ENCODE measurements around the gene CAPNS2.

Gene CAPNS2

DNA sequence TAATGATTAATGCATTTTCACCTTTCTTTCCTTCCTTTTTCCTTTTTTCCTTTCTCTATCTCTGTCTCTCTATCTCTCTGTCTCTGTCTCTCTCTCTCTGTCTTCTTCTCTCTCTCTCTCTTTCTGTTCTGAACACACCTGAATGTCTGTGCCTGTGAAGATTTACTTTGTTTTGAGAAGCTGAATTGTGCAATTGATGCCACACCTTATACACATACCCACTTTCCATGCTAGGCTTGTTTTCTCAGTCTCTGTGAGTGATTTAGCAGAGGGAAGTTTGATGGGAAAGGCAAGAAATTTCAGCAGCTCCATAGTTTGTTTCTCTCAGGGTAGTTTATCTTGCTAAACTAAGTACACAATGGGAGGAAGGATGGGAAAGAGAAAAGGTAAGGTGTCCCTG is 9.3 kb upstream of the CAPNS2 start:
- DNase-seq, result no peak
- Mint-ChIP-seq H3K4me3 (no peak overlapping the region), H3K27me3 (peaks cover 3% of the 10 kb centered on the region), H3K4me1 (ENCODE audit: low read depth) (no peaks in the 10 kb centered on the region), H3K27ac (no peak overlapping the region), H3K36me3 (ENCODE audit: low read depth) (no peaks in the 10 kb centered on the region), H3K9me3 (no peaks in the 10 kb centered on the region)

DNA sequence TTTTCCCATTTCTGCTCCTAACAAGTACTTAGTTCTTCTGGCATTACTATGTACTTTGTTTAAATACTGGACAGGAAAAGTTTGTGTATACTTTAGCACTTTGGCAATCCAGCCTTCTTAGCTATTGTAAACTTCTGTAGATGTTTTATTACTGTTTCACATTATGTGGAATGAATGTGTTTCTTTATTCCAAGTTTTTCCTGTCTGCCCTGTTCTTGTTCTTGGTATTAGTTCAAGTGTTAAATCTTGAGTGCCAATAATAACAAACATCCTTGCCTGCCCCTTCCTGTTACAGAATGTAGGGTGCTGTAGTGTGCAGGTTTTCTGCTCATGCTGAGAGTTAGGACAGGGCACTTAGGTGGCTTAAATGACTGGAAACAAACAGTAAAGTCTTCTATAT is 7.3 kb upstream of the CAPNS2 start:
- no peak for DNase-seq
- H3K4me3 Mint-ChIP-seq, result no peak overlapping the region
- no peaks in the 10 kb centered on the region for H3K36me3 Mint-ChIP-seq (ENCODE audit: low read depth)
- no peaks in the 10 kb centered on the region for H3K4me1 Mint-ChIP-seq (ENCODE audit: low read depth)
- no peak overlapping the region for H3K27ac Mint-ChIP-seq
- H3K9me3 Mint-ChIP-seq, result no peaks in the 10 kb centered on the region
- H3K27me3 Mint-ChIP-seq, result peaks cover 11% of the 10 kb centered on the region

DNA sequence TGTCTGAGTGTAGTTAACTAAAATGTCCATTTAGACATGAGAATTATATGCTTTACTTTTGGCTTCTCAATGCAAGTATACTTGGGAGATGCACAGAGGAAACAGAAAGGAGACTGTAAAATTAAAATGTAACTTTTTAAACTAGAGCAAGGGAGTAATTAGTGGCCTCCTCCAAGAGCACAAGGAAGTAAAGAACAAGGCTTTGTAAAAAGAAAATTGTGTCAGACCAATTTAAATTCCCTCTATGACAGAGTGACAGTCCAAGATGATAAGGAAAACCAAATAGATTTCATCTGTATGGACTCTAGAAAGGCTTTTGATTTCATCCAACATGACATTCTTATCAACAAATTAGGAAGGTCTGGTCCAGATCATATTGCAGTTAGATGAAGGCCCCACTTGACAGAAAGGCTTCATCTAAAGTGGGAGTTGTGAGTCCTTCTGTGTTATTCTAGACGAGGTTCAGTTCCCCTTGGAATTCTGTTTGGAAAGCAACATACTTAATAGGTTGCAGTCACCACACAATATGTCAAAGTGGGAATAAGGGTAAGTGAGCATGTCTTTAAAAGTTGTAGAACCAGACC is 6.5 kb upstream of the CAPNS2 start:
- no peaks in the 10 kb centered on the region for H3K4me1 Mint-ChIP-seq (ENCODE audit: low read depth)
- H3K27me3 Mint-ChIP-seq, result peaks cover 11% of the 10 kb centered on the region
- H3K9me3 Mint-ChIP-seq, result no peaks in the 10 kb centered on the region
- H3K4me3 Mint-ChIP-seq, result no peak overlapping the region
- H3K36me3 Mint-ChIP-seq (ENCODE audit: low read depth), result no peaks in the 10 kb centered on the region
- no peak for DNase-seq
- H3K27ac Mint-ChIP-seq, result no peak overlapping the region

DNA sequence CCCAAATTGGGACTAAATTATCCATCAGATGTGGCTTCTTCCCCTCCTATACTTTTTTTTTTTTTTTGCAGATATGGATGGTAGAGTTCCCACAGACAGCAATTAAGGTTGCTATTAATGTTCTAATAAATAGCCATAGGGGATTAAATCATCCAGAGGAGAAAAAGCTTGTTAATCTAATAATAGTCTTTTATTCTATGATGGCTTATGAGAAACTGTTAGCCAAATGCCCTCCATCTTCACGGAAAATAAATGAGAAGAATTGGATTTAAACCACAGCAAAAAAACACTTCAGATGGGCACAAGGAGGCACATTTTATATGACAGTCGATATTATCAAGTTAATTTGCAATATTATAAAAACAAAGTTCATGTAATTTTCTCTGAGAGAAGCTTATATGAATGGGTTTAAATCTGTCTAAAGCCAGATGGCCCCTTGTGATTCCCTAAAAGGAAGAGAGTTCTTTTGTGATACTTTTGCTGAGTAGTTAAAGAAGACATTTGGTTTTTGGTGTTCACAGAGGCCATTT is 5.1 kb upstream of the CAPNS2 start:
- H3K27ac Mint-ChIP-seq, result no peak overlapping the region
- H3K4me1 Mint-ChIP-seq (ENCODE audit: low read depth), result no peaks in the 10 kb centered on the region
- H3K4me3 Mint-ChIP-seq, result no peak overlapping the region
- H3K9me3 Mint-ChIP-seq, result no peaks in the 10 kb centered on the region
- peaks cover 11% of the 10 kb centered on the region for H3K27me3 Mint-ChIP-seq
- DNase-seq, result no peak
- H3K36me3 Mint-ChIP-seq (ENCODE audit: low read depth), result no peaks in the 10 kb centered on the region

DNA sequence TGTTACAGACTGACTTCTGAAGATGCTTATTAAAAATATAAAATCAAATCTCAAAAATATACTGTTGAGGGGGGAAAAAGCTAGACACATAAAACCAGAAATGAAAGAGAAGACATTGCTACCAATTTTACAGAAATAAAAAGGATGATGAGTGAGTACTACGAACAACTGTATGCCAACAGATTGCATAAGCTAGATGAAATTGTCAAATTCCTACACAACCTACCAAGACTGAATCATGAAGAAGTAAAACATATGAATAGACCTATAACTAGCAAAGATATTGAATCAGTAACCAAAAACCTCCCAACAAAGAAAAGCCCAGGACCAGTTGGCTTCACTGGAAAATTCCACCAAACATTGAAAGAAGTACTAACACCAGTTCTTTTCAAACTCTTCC is 3.5 kb upstream of the CAPNS2 start:
- no peak overlapping the region for H3K27ac Mint-ChIP-seq
- H3K4me1 Mint-ChIP-seq (ENCODE audit: low read depth), result no peaks in the 10 kb centered on the region
- H3K4me3 Mint-ChIP-seq, result no peak overlapping the region
- H3K9me3 Mint-ChIP-seq, result no peaks in the 10 kb centered on the region
- no peaks in the 10 kb centered on the region for H3K36me3 Mint-ChIP-seq (ENCODE audit: low read depth)
- H3K27me3 Mint-ChIP-seq, result peaks cover 11% of the 10 kb centered on the region
- no peak for DNase-seq

DNA sequence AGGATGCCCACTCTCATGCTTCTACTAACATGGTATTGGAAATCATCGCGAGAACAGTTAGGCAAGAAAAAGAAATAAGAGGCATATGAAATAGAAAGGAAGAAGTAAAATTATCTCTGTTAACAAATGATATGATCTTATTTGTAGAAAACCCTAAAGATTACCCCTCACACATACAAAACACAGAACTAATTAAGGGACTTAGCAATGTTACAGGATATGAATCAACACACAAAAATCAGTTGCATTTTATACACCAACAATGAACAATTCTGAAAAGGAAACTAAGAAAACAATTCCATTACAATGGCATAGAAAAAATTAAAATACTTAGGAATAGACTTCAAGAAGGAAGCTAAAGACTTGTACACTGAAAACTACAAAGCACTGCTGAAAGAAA is 2.7 kb upstream of the CAPNS2 start:
- no peak overlapping the region for H3K27ac Mint-ChIP-seq
- no peaks in the 10 kb centered on the region for H3K4me1 Mint-ChIP-seq (ENCODE audit: low read depth)
- no peaks in the 10 kb centered on the region for H3K36me3 Mint-ChIP-seq (ENCODE audit: low read depth)
- H3K4me3 Mint-ChIP-seq, result no peak overlapping the region
- peaks cover 11% of the 10 kb centered on the region for H3K27me3 Mint-ChIP-seq
- DNase-seq, result no peak
- no peaks in the 10 kb centered on the region for H3K9me3 Mint-ChIP-seq

DNA sequence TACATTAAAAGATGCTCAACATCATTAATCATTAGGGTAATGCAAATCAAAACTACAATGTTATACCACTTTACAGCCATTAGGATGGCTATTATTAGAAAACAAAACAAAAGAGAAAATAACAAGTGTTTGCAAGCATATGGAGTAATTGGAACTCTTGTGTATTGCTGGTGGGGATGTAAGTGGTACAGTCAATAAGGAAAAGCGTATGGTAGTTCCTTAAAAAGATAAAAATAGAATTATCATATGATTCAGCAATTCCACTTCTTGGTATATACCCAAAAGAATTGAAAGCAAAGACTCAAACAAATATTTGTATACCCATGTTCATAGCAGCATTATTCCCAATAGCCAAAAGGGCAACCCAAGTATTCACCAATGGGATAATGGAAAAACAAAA is 1.4 kb upstream of the CAPNS2 start:
- H3K27ac Mint-ChIP-seq, result no peak overlapping the region
- H3K36me3 Mint-ChIP-seq (ENCODE audit: low read depth), result no peaks in the 10 kb centered on the region
- H3K4me1 Mint-ChIP-seq (ENCODE audit: low read depth), result no peaks in the 10 kb centered on the region
- H3K9me3 Mint-ChIP-seq, result no peaks in the 10 kb centered on the region
- no peak for DNase-seq
- H3K4me3 Mint-ChIP-seq, result no peak overlapping the region
- H3K27me3 Mint-ChIP-seq, result peaks cover 11% of the 10 kb centered on the region

DNA sequence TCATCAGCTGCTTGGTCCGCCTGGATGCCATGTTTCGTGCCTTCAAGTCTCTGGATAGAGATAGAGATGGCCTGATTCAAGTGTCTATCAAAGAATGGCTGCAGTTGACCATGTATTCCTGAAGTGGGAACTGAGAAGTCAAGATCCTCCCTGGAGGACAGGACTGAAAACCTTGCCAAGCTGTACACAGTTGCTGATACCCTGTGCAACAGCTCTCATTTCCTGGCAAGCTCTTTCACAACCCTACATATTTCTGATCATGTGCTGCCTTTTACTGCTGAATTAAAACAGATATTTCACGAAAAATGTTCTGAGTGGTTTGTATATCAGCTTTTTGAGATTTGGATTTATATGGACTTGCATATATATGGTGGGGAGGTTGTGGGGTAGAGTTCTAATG is 898 bp downstream of the CAPNS2 start:
- Mint-ChIP-seq H3K4me3 (no peak overlapping the region), H3K9me3 (no peaks in the 10 kb centered on the region), H3K36me3 (ENCODE audit: low read depth) (no peaks in the 10 kb centered on the region), H3K27ac (no peak overlapping the region), H3K27me3 (peaks cover 11% of the 10 kb centered on the region), H3K4me1 (ENCODE audit: low read depth) (no peaks in the 10 kb centered on the region)
- no peak for DNase-seq

DNA sequence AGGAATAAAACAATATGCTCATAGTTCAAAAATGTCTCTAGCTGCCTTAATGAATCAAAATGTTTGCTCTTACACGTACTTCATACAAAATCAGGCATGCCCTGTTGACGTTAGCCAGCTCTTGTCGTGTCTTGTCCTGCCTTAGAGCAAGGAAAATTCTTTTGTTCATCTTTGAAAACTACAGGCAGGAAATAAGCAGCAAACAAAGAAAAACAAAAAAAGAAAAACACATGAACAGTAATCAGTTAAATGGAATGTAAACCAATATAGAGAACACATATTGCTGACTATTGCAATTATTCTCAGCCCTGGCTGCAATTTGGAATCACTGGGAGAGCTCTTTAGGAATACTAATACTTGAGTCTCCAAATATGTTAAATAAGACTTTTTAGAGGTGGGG is 1.7 kb downstream of the CAPNS2 start:
- H3K36me3 Mint-ChIP-seq (ENCODE audit: low read depth), result no peaks in the 10 kb centered on the region
- no peak overlapping the region for H3K27ac Mint-ChIP-seq
- DNase-seq, result no peak
- no peaks in the 10 kb centered on the region for H3K4me1 Mint-ChIP-seq (ENCODE audit: low read depth)
- peaks cover 7% of the 10 kb centered on the region for H3K27me3 Mint-ChIP-seq
- no peaks in the 10 kb centered on the region for H3K9me3 Mint-ChIP-seq
- no peak overlapping the region for H3K4me3 Mint-ChIP-seq

DNA sequence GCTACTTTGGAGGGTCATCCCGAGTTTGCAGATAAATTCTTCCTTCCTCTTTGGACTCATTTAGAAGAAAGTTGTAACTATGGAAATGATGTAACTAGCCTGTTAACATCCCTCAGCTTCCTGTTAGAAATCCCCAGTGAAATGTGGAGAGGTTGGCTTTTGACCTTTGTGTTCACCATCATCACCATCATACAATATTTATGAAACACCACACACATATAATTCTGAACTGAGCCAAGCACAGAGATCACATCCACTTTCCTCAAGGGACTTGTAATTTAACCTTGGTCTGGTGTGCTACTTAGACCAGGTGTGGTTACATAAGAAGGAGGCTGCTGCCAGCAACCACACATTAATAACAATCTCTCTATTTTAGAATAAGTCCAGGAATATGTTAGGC is 2.5 kb downstream of the CAPNS2 start:
- no peaks in the 10 kb centered on the region for H3K27me3 Mint-ChIP-seq
- H3K9me3 Mint-ChIP-seq, result no peaks in the 10 kb centered on the region

DNA sequence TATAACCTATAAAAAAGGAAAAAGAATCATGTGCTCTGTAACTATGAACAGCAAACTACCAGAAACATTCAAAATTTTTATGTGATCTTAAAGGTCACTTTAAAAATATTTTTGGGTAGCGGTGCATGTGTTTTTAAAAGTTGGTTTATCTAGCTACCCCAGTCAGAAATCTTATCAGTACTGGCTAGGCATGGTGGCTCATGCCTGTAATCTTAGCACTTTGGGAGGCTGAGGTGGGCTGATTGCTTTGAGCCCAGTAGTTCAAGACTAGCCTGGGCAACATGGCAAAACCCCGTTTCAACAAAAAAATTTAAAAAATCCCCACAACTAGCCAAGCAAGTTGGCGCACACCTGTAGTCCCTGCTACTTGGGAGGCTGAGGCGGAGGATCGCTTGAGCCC is 3.7 kb downstream of the CAPNS2 start:
- Mint-ChIP-seq H3K27me3 (peaks cover 2% of the 10 kb centered on the region), H3K9me3 (no peaks in the 10 kb centered on the region), H3K36me3 (ENCODE audit: low read depth) (no peaks in the 10 kb centered on the region), H3K27ac (no peak overlapping the region), H3K4me1 (ENCODE audit: low read depth) (no peaks in the 10 kb centered on the region), H3K4me3 (no peak overlapping the region)
- no peak for DNase-seq

More for the DNA sequence above, 2.5 kb downstream of the CAPNS2 start:
- no peak for DNase-seq
- Mint-ChIP-seq H3K4me1 (ENCODE audit: low read depth) (no peaks in the 10 kb centered on the region), H3K36me3 (ENCODE audit: low read depth) (no peaks in the 10 kb centered on the region), H3K27ac (no peak overlapping the region), H3K4me3 (no peak overlapping the region)

DNA sequence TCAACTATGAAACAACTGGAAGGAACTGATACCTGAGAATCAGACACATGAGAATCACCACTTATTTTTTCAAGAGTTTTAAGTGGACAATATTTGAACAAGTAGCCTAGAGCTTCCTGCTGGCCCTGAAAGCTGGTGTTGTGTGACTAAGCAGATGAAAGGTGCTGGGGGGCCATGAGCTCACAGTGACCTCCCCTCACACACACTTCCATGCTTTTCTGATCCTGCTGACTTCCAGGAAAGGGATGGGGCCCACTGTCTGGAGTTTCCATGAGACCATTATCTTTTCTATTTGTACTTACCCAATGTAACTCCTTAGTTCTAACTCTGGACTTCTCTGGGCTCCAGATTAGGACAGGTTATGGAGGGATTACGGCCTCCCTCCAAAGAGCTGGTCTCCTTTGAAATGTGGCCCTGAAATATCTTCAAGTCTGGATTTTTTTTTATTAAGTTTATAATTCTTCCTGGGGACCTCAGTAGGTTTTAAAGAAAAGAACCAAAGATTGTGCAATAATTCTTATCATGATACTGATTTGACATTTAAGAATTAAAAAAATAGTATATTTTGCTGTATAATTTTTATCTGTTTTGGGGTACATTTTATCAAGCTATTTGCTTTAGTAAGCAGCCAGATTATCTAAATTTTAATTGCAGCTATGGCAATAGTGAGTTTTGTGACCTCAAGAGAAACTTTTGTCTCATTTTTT is 4.9 kb downstream of the CAPNS2 start:
- no peaks in the 10 kb centered on the region for H3K9me3 Mint-ChIP-seq
- peaks cover 2% of the 10 kb centered on the region for H3K27me3 Mint-ChIP-seq
- no peaks in the 10 kb centered on the region for H3K36me3 Mint-ChIP-seq (ENCODE audit: low read depth)
- H3K27ac Mint-ChIP-seq, result no peak overlapping the region
- H3K4me1 Mint-ChIP-seq (ENCODE audit: low read depth), result no peaks in the 10 kb centered on the region
- H3K4me3 Mint-ChIP-seq, result no peak overlapping the region
- DNase-seq, result no peak

DNA sequence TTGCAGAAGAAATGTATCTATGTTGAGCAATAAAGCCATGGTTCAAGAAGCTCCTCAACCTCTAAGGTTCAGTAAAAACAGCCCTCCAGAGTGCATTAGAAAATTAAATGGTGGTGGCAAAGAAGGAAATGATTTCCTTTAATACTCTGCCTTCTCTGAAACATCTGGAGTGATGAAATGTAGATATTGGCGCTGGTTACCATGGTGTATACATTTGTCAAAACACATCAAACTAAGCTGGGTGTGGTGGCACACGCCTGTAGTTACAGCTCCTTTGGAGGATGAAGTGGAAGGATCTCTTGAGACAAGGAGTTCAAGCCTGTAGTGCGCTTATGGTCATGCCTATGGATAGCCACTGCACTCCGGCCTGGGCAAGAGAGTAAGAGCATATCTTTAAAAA is 6.0 kb downstream of the CAPNS2 start:
- no peaks in the 10 kb centered on the region for H3K4me1 Mint-ChIP-seq (ENCODE audit: low read depth)
- H3K27ac Mint-ChIP-seq, result no peak overlapping the region
- no peak overlapping the region for H3K4me3 Mint-ChIP-seq
- no peak for DNase-seq
- no peaks in the 10 kb centered on the region for H3K9me3 Mint-ChIP-seq
- H3K27me3 Mint-ChIP-seq, result peaks cover 2% of the 10 kb centered on the region
- H3K36me3 Mint-ChIP-seq (ENCODE audit: low read depth), result no peaks in the 10 kb centered on the region

DNA sequence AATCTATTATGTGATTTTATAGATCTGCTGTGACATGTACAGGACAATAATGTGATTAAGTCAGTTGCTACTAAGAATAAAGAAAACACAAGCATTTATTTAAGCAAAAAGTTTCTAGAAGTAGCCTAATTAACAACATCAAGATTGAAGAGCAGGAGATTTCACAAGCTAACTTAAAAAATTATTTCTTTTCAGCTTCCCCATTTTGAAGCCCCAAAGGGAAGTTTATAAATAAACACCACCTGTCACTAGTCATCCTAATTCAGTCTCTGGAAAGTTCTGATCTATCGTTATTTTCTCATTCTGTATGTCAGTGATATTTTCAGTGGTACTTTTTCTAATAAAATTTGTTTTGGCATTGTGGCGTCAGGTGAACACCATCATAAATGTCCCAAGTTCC is 8.3 kb downstream of the CAPNS2 start:
- H3K36me3 Mint-ChIP-seq (ENCODE audit: low read depth), result no peaks in the 10 kb centered on the region
- H3K9me3 Mint-ChIP-seq, result no peaks in the 10 kb centered on the region
- no peak for DNase-seq
- H3K4me3 Mint-ChIP-seq, result no peak overlapping the region
- H3K27ac Mint-ChIP-seq, result no peak overlapping the region
- H3K4me1 Mint-ChIP-seq (ENCODE audit: low read depth), result no peaks in the 10 kb centered on the region
- peaks cover 2% of the 10 kb centered on the region for H3K27me3 Mint-ChIP-seq

DNA sequence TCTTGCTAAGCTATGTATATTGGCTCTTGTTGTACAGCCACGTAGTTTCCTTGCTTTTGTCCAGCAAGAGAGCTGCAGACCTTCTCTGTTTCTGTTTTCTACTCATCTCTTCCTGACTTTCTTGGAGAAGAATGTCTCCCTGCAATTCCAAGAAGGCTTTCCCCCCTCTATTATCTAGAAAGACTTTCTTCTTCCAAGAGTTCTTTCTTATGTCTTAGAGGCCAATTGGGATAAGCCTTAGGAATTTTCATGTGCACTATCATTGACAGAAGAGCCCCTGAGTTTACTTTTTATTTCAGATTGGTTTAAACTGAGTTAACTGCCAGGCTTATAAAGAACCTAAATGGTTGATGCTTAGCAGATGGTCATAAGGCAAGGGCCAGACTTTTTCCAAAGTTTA is 9.0 kb downstream of the CAPNS2 start:
- Mint-ChIP-seq H3K27me3 (peaks cover 2% of the 10 kb centered on the region), H3K9me3 (no peaks in the 10 kb centered on the region), H3K27ac (no peak overlapping the region), H3K4me1 (ENCODE audit: low read depth) (no peaks in the 10 kb centered on the region), H3K4me3 (no peak overlapping the region), H3K36me3 (ENCODE audit: low read depth) (no peaks in the 10 kb centered on the region)
- no peak for DNase-seq
